ENCODE results near the gene MCMBP. TPM values are rescaled to one million over a fixed set of nuclear protein-coding genes. Genes with fewer than 3 reads are reported as not detected.

MCMBP gene
- total and polyA plus RNA-seq, 3 experiments from 2014 or later, result 58.7 to 137 (median 136) TPM

DNA sequence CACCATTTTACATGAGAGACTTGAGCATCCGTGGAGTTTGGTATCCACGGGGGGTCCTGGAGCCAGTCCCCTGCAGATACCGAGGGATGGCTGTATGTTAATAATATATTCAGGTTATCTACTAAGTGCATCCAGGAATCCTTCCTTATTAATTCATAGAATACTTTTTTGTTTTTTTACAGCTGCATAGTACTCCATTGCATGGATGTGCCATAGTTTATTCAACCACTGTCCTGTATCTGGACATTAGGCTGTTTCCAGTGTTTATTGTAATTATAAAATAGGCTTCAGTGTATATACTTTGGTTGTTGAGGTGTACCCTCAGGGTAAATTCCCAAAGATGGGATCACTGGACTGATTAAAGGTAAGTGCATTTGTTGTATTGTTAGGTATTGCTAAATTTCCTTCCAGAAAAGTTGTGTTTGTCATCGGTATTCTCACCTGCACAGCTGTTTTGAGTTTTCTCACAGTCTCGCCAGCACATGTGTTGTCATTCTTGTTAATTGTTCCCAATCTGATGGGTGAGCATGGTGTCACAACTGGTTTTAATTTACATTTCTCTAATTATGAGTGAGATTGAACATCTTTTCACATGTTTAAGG is 91.7 kb downstream of the MCMBP start:
- POLR2A ChIA-PET, result no interaction called here
- H3K36me3 Mint-ChIP-seq, result peaks cover 0 to 3% (median 0%) of the 10 kb centered on the region in 3 donors
- Histone ChIP-seq H3K4me1 (ENCODE audit: insufficient read depth, low read length) (peaks cover 14% of the 10 kb centered on the region), H3K36me3 (ENCODE audit: insufficient read depth, low read length) (no peaks in the 10 kb centered on the region), H3K27me3 (ENCODE audit: insufficient read depth, low read length, poor library complexity, severe bottlenecking) (no peaks in the 10 kb centered on the region), H3K27ac (ENCODE audit: low read depth, low read length) (no peak overlapping the region), H3K9me3 (ENCODE audit: low read length) (no peaks in the 10 kb centered on the region), H3K4me3 (ENCODE audit: low read length) (no peak overlapping the region)
- DNase-seq, result no peak
- no peaks in the 10 kb centered on the region for H3K27me3 Mint-ChIP-seq
- no peak overlapping the region for H3K4me3 Mint-ChIP-seq
- H3K27ac Mint-ChIP-seq, result no peak overlapping the region
- H3K4me1 Mint-ChIP-seq, result peaks cover 11 to 17% (median 13%) of the 10 kb centered on the region in 3 donors
- H3K9me3 Mint-ChIP-seq, result no peaks in the 10 kb centered on the region
- CTCF ChIA-PET, result interaction anchor here (1.1 kb wide), 1 partner anchor 10 kb away, joined by 3 read pairs; no protein-coding TSS in a partner anchor

Other genes with a start within 250 kb of the MCMBP start
- gene BAG3, start 221.5 kb downstream of the MCMBP start, total RNA-seq, result 10 to 100 TPM; 12.0 to 12.5 TPM
- 11.3 TPM for gene BAG3, start 221.5 kb downstream of the MCMBP start, polyA plus RNA-seq
- gene INPP5F, start 146.8 kb downstream of the MCMBP start, total RNA-seq, result 10 to 100 TPM; 22.3 to 23.0 TPM
- 4.4 TPM for gene INPP5F, start 146.8 kb downstream of the MCMBP start, polyA plus RNA-seq
- 10 to 100 TPM; 74.0 to 79.0 TPM for gene SEC23IP, start 19.9 kb upstream of the MCMBP start, total RNA-seq
- 46.4 TPM for gene SEC23IP, start 19.9 kb upstream of the MCMBP start, polyA plus RNA-seq